ENCODE data around the gene ZNF652.
"Not testable (repeated sequence)": the region's sequence is repeated elsewhere in the genome, so short reads cannot be mapped to it uniquely, and the experiment has no call there.

The ZNF652 gene

DNA sequence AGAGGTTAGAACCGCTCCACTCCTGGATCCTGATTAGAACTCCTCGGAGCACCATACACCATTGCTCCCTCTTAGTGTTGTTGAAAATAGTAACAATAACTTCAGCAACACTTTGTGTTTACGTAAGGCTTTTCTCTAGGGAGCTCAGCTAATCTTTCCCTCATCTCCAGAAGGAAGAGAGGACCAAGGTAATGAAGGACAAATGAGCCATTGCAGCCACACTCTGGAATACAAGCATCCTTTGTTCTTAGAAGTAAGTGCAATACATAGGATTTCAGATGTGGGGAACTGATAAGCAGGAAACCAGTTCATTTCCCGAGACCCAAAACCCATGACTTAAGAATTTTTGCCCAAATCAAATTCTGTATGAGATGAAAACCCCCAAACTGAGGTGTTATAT lies 22.9 kb upstream of the ZNF652 start:
- no peak for FAIRE-seq

DNA sequence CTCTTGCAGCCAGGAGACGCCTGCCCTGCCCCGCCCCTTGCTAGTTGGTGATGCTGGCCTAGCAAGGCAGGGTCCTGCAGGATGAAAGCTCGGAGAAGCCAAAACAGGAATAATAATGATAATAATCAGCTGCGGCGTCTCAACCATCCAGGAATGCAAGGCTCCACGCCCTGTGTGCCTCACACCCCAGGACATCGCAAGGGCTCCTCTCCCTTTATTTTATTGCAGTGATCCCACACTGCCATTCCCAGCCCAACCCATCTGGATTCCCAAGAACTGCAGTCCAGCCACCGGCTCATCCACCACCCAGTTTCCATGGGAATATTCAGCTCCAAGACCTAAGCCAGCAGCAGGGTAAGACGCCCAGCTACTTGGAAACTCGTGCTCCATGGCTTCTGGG lies 21.0 kb upstream of the ZNF652 start:
- no peak for FAIRE-seq

DNA sequence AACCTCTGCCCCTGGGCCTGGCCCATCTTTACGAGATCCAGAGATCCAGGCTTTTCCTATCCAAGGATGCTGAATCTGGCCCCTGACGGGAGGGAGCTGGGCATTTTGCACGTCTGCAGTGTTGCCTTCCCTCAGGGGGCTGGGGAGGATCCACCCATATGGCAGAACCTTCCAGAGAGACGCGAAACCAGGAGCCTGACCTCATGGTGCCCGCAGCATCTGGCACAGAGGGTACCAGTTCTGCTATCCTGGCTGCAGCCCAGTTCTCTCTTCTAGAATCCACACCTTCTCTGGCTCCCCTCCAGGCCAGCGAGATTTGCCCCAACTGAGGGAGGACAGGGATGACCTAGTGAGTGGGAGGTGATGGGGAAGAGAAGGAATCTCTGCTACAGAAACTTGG lies 20.5 kb upstream of the ZNF652 start:
- no peak for FAIRE-seq

DNA sequence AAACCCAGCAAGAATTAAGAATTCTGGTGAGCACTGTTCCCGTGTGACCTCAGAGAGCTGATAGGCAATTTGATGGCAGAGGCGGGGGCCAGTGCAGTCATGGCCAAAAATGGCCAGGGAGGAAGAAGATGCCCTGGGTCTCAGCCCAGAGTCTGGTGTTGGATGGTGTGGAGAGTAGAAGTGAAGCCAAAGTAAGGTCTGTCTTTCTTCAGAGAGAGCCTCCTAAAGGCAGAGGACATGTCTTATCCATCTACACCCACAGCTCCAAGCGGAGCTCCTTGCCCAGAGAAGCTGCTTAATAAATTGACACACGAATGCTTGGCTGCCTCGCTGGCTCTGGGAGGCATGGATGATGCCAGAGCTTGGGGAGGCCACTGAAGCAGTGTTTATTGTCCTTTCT lies 19.7 kb upstream of the ZNF652 start:
- FAIRE-seq: no peak

- FAIRE-seq: no peak
These were observed 19.0 kb upstream of the ZNF652 start for GRCh38 chr17:49381033-49381432.

DNA sequence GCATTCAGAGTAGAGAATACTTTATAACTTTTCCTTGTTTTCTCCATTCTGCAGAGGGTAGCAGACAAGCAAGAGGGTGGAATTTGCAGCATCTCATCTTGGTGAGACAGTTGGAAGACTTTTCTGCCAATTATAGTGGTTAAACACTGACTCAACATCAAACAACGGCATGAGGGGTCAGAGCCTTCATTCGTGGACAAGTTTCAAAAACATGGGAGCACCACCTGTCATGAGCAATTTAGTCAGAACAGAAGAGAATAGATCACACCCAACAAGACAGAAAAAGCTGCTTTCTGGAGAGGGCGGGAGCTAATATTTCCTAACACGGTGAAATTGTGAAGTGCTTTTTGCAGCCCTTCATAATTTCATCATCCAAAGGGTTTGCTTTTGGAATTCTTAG lies 17.9 kb upstream of the ZNF652 start:
- no peak for FAIRE-seq

GRCh38 chr17:49378311-49378710 lies 16.3 kb upstream of the ZNF652 start:
- FAIRE-seq: no peak

- FAIRE-seq: no peak
These were observed 13.5 kb upstream of the ZNF652 start for GRCh38 chr17:49375544-49375943.

DNA sequence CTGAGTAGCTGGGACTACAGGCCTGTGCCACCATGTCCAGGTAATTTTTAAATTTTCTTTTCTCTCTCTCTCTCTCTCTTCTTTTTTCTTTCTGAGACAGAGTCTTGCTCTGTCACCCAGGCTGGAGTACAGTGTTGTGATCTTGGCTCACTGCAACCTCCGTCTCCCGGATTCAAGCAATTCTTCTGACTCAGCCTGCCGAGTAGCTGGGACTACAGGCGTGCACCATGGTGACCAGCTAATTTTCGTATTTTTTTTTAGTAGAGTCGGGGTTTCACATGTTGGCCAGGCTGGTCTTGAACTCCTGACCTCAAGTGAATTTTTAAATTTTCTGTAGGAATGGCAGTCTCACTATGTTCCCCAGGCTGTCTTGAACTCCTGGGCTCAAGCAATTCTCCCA lies 11.1 kb upstream of the ZNF652 start:
- no peak for FAIRE-seq

DNA sequence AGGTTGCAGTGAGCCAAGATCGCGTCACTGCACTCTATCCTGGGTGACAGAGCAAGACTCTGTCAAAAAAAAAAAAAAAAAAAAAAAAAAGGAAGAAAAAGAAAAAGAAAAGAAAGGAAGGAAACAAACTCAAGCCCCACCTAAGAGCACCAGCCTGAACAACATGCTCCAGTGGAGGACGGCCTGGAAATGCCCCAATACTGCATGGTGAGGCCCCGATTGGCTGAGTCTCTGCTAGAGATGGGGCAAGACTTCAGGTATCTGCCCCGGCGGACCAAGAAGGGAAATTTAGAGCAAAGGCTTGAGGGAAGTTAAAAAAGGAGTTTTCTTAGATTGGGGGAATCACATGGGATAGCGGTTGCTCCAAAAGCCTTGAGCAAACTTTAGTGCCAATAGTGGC lies 10.4 kb upstream of the ZNF652 start:
- FAIRE-seq: no peak

DNA sequence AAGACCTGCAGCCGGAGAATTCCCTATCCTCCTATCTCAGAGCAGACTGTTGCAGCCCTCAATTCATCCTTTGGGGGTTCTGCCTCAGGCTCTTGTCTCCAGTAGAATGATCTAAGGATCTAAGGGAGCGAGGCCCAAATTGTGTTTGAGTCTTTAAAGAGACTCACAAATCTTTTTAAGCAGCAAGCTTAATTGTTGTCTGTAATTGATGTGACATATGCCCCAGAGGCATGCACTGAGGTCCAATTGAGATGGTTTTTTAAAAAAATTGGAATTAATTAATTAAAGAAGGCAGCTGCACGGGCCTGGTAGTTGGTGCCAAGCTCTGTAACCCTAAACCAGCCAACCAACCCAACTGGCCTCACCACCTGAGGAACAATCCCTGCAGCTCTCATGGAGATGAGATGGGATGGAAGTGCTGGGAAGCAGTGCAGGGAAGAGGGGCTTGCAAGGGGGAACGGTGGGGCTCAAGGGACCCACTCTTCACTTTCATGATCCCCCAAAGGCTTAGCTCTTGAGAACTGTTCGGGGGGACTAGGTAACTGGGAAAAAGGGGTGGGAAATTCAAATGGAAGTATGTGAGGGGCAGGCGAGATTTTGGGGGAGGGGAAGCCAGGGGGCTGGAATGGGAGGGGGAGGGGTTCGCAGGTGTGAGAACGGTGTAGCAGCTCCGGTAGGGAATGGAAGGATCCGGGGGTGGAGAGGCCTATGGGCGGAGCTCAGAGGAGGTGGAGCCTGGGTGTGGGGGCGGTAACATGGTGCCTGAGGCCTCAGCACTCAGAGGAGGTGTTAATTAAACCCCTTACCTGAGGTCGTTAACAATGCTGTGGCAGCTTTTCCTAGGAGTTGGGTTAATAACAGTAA lies 9.2 kb upstream of the ZNF652 start:
- no peak for FAIRE-seq

GRCh38 chr17:49369760-49370159 lies 7.7 kb upstream of the ZNF652 start:
- FAIRE-seq: no peak

DNA sequence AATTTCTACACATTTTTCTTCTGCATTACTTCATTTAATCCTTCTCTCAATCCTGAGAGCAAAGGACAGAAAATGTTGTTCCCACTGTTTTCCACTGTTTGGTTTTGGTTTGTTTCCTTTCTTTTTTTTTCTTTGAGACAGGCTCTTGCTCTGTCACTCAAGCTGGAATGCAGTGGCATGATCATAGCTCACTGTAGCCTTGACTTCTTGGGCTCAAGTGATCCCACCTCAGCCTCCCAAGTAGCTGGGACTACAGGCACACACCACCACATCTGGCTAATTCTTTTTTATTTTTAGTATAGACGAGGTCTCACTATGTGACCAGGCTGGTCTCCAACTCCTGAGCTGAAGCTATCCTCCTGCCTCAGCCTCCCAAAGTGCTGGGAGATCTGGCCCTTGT lies 7.0 kb upstream of the ZNF652 start:
- no peak for FAIRE-seq

- no peak for FAIRE-seq
These were observed 3.6 kb upstream of the ZNF652 start for GRCh38 chr17:49365667-49366066.

GRCh38 chr17:49365126-49365525 lies 3.1 kb upstream of the ZNF652 start:
- not testable (repeated sequence) for FAIRE-seq

- no peak for FAIRE-seq
These were observed 2.1 kb upstream of the ZNF652 start for GRCh38 chr17:49364119-49364518.

DNA sequence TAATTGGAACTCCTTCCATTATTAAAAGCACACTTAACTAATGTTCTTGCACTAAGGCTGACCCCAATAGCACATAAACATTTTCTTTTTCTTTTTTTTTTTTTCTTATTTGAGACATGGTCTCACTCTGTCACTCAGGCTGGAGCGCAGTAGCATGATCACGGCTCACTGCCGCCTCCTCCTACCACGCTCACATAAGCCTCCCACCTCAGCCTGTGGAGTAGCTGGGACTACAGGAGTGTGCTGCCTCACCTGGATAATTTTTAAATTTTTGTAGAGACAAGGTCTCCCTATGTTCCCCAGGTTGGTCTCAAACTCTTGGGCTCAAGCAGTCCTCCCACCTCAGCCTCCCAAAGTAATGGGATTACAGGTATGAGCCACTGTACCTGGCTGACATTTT lies 1.2 kb upstream of the ZNF652 start:
- FAIRE-seq: no peak

- no peak for FAIRE-seq
These were observed 670 bp upstream of the ZNF652 start for GRCh38 chr17:49362723-49363117.

GRCh38 chr17:49361129-49361901 lies 735 bp downstream of the ZNF652 start:
- no peak for FAIRE-seq

- no peak for FAIRE-seq
These were observed 1.3 kb downstream of the ZNF652 start for GRCh38 chr17:49360796-49361128.

DNA sequence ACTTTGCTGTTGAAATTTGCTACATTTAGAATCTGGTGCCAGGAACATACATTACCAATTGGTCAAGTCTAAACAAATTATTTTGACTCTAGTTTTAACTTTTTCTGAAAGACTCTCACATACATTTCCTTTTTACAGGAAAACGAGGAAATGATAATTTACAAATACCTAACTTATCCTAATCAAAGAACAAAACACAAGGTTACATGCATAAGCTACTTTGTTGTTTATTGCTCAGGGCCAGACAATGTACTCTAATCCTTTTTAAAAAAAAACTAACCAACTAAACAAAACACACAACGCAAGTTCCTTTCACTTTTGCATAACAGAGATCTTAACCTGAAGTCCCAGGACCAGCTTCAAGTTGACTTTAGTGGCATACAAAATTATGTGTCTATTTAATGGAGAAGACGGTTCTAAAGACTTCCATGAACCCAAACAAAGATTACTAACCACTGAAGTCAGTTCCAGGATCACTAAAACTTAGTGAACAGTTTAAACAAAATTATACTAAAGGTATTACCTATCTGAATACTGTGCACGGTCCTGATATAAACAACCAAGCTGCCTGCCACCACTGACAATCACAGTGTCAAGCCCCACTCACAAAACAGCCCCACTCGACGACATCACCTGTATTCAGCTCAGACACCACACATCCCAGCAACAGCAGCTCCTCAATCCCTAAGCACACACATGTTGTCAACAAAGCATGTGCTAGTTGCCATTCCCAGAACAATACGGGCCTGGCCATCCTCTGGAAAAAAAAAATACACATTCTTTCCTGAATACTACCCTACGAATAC lies 1.9 kb downstream of the ZNF652 start:
- FAIRE-seq: no peak

DNA sequence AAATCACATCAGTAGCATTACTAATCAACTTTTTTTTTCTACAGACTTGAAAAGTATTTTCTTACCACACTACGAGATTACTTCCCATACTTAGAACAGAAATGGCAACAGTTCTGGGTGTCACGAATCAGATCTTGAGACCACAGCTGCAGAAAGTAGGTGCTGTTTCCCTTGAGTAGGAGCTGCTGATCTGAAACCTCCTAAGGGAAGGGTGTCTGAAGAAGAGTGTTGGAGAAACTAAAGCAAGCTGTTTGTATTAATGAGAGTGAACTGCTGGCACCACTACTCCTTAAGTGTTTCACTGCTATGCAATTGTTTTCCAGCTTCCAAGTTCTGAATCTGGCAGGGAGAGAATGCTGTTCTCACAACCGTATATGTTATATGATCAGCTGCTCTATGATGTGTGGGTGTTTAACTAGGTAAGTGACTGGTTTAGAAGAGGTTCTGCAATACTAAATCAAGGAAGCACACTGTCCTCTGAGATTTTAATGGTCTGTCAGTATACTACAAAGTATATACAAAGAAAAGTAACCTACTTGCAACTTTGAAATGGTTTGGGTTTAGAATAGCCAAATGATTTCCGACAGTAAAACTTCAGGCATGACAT lies 3.3 kb downstream of the ZNF652 start:
- no peak for FAIRE-seq

GRCh38 chr17:49357516-49357915 lies 4.5 kb downstream of the ZNF652 start:
- FAIRE-seq: no peak
